ENCODE data around the gene CALD1. TPM values are rescaled to one million over a fixed set of nuclear protein-coding genes. Genes with fewer than 3 reads are reported as not detected.
A peak's percentile ranks its signal among the peaks of the same experiment; 100 is the strongest.

CALD1 gene
- total RNA-seq, 1 donor from 2014 or later, result 118 TPM

GRCh38 chr7:134755422-134756022 is 23.9 kb upstream of the CALD1 start:
- Mint-ChIP-seq H3K9me3 (no peaks in the 10 kb centered on the region), H3K4me1 (no peaks in the 10 kb centered on the region), H3K27me3 (ENCODE audit: insufficient read depth, low read depth) (no peaks in the 10 kb centered on the region), H3K4me3 (no peak overlapping the region), H3K27ac (no peak overlapping the region), H3K36me3 (no peaks in the 10 kb centered on the region)
- no peak overlapping the region for H3K4me3 ChIP-seq
- no peaks in the 10 kb centered on the region for H3K27me3 ChIP-seq
- no peak overlapping the region for H2AFZ ChIP-seq (replicated peaks)
- TF ChIP-seq EZH2phosphoT487 (IDR thresholded peaks at IDR 0.05), result no peak
- TF ChIP-seq CTCF (IDR thresholded peaks at IDR 0.05), result peak; percentile 69
- no peak for TF ChIP-seq EZH2 (IDR thresholded peaks at IDR 0.05)
- no peaks in the 10 kb centered on the region for H3K4me1 ChIP-seq
- no peak overlapping the region for H3K9ac ChIP-seq
- no peaks in the 10 kb centered on the region for H4K20me1 ChIP-seq (ENCODE audit: low read depth)
- H3K36me3 ChIP-seq, result no peaks in the 10 kb centered on the region
- no peaks in the 10 kb centered on the region for H3K79me2 ChIP-seq (ENCODE audit: low read depth)
- H3F3A ChIP-seq (ENCODE audit: low read depth), result no peaks in the 10 kb centered on the region
- H3K27ac ChIP-seq, result no peak overlapping the region
- no peak overlapping the region for H3K4me2 ChIP-seq
- DNase-seq (ENCODE audit: low spot score), result peak; percentile 47
- H3K9me3 ChIP-seq (ENCODE audit: low read depth), result no peaks in the 10 kb centered on the region

- no peaks in the 10 kb centered on the region for H3K27me3 Mint-ChIP-seq (ENCODE audit: insufficient read depth, low read depth)
- H4K20me1 ChIP-seq (ENCODE audit: low read depth), result no peaks in the 10 kb centered on the region
- no peak for TF ChIP-seq CTCF (IDR thresholded peaks at IDR 0.05)
- no peak for TF ChIP-seq EZH2phosphoT487 (IDR thresholded peaks at IDR 0.05)
- no peak for TF ChIP-seq EZH2 (IDR thresholded peaks at IDR 0.05)
- H3K27ac ChIP-seq, result no peak overlapping the region
- H3K9me3 Mint-ChIP-seq, result no peaks in the 10 kb centered on the region
- no peaks in the 10 kb centered on the region for H3F3A ChIP-seq (ENCODE audit: low read depth)
- no peak overlapping the region for H3K4me2 ChIP-seq
- DNase-seq (ENCODE audit: low spot score), result no peak
- no peaks in the 10 kb centered on the region for H3K4me1 Mint-ChIP-seq
- H2AFZ ChIP-seq (replicated peaks), result no peak overlapping the region
- no peak overlapping the region for H3K27ac Mint-ChIP-seq
- no peaks in the 10 kb centered on the region for H3K79me2 ChIP-seq (ENCODE audit: low read depth)
- no peaks in the 10 kb centered on the region for H3K27me3 ChIP-seq
- H3K4me3 ChIP-seq, result no peak overlapping the region
- H3K9ac ChIP-seq, result no peak overlapping the region
- H3K36me3 Mint-ChIP-seq, result no peaks in the 10 kb centered on the region
- no peaks in the 10 kb centered on the region for H3K36me3 ChIP-seq
- no peak overlapping the region for H3K4me3 Mint-ChIP-seq
- no peaks in the 10 kb centered on the region for H3K9me3 ChIP-seq (ENCODE audit: low read depth)
- H3K4me1 ChIP-seq, result no peaks in the 10 kb centered on the region
These were observed 21.5 kb upstream of the CALD1 start for GRCh38 chr7:134757938-134758337.

GRCh38 chr7:134758981-134759380 is 20.5 kb upstream of the CALD1 start:
- no peaks in the 10 kb centered on the region for H4K20me1 ChIP-seq (ENCODE audit: low read depth)
- no peaks in the 10 kb centered on the region for H3F3A ChIP-seq (ENCODE audit: low read depth)
- Mint-ChIP-seq H3K4me1 (no peaks in the 10 kb centered on the region), H3K4me3 (no peak overlapping the region), H3K36me3 (no peaks in the 10 kb centered on the region), H3K27ac (no peak overlapping the region), H3K27me3 (ENCODE audit: insufficient read depth, low read depth) (no peaks in the 10 kb centered on the region), H3K9me3 (no peaks in the 10 kb centered on the region)
- H3K4me1 ChIP-seq, result no peaks in the 10 kb centered on the region
- no peaks in the 10 kb centered on the region for H3K27me3 ChIP-seq
- H3K9ac ChIP-seq, result no peak overlapping the region
- no peaks in the 10 kb centered on the region for H3K36me3 ChIP-seq
- H3K27ac ChIP-seq, result no peak overlapping the region
- TF ChIP-seq EZH2 (IDR thresholded peaks at IDR 0.05) (no peak), EZH2phosphoT487 (IDR thresholded peaks at IDR 0.05) (no peak), CTCF (IDR thresholded peaks at IDR 0.05) (no peak)
- no peak overlapping the region for H2AFZ ChIP-seq (replicated peaks)
- no peak for DNase-seq (ENCODE audit: low spot score)
- H3K9me3 ChIP-seq (ENCODE audit: low read depth), result no peaks in the 10 kb centered on the region
- no peaks in the 10 kb centered on the region for H3K79me2 ChIP-seq (ENCODE audit: low read depth)
- no peak overlapping the region for H3K4me3 ChIP-seq
- H3K4me2 ChIP-seq, result no peak overlapping the region

All from neural progenitor cell (in vitro differentiated cells).